ENCODE measurements around the gene RAB32.

Gene RAB32

DNA sequence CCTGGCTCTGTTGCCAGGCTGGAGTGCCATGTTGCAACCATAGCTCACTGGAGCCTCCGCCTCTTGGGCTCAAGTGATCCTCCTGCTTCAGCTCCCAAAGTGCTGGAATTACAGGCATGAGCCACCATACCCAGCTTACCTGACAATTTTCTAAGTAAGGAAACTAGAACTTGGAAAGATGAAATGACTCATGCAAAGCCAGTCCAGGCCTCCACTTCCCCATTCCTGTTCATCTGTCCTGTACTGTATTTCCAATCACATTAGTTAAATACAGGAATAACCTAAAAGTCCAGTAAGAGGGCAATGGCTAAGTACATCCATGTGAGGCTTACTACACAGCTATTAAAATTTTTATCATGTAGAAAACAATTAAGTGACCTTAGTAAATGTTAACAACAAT is 46.9 kb downstream of the RAB32 start:
- H3K27me3 Mint-ChIP-seq (ENCODE audit: low read depth, poor library complexity), result peaks cover 17% of the 10 kb centered on the region
- no peak for DNase-seq
- no peak overlapping the region for H3K27ac Mint-ChIP-seq
- no peak overlapping the region for H3K4me3 Mint-ChIP-seq
- TF ChIP-seq, protein P1, sequence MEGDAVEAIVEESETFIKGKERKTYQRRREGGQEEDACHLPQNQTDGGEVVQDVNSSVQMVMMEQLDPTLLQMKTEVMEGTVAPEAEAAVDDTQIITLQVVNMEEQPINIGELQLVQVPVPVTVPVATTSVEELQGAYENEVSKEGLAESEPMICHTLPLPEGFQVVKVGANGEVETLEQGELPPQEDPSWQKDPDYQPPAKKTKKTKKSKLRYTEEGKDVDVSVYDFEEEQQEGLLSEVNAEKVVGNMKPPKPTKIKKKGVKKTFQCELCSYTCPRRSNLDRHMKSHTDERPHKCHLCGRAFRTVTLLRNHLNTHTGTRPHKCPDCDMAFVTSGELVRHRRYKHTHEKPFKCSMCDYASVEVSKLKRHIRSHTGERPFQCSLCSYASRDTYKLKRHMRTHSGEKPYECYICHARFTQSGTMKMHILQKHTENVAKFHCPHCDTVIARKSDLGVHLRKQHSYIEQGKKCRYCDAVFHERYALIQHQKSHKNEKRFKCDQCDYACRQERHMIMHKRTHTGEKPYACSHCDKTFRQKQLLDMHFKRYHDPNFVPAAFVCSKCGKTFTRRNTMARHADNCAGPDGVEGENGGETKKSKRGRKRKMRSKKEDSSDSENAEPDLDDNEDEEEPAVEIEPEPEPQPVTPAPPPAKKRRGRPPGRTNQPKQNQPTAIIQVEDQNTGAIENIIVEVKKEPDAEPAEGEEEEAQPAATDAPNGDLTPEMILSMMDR (IDR thresholded peaks at IDR 0.05), result no peak
- no peaks in the 10 kb centered on the region for H3K4me1 Mint-ChIP-seq
- no peaks in the 10 kb centered on the region for H3K9me3 Mint-ChIP-seq
- H3K36me3 Mint-ChIP-seq (ENCODE audit: low read depth), result no peaks in the 10 kb centered on the region

- no peak overlapping the region for H3K27ac Mint-ChIP-seq
- TF ChIP-seq, protein P1 (IDR thresholded peaks at IDR 0.05), result no peak
- no peak overlapping the region for H3K4me3 Mint-ChIP-seq
- no peak for DNase-seq
- no peaks in the 10 kb centered on the region for H3K4me1 Mint-ChIP-seq
- H3K27me3 Mint-ChIP-seq (ENCODE audit: low read depth, poor library complexity), result peaks cover 17% of the 10 kb centered on the region
- H3K9me3 Mint-ChIP-seq, result no peaks in the 10 kb centered on the region
- no peaks in the 10 kb centered on the region for H3K36me3 Mint-ChIP-seq (ENCODE audit: low read depth)
These were observed 48.8 kb downstream of the RAB32 start for GRCh38 chr6:146592451-146592850.

DNA sequence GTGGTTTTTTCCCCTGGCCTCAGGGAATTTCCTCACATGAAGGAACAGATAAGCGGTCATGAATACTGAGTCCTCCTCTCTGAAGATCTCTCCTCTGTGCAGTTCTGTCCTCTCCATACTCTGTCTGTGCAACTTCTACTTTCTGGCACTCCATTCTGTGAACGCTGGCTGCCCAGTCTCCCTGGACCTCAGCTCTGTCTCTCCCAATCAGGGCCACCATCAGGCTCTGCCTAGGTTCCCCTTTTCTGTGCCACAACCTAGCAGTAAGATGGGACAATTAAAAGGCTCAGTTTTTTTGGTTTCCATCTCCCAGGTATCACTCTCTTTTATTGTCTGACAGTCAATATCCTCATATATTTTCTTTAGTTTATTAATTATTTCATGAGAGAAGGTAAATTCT is 50.4 kb downstream of the RAB32 start:
- no peak for DNase-seq
- H3K27ac Mint-ChIP-seq, result no peak overlapping the region
- peaks cover 17% of the 10 kb centered on the region for H3K27me3 Mint-ChIP-seq (ENCODE audit: low read depth, poor library complexity)

DNA sequence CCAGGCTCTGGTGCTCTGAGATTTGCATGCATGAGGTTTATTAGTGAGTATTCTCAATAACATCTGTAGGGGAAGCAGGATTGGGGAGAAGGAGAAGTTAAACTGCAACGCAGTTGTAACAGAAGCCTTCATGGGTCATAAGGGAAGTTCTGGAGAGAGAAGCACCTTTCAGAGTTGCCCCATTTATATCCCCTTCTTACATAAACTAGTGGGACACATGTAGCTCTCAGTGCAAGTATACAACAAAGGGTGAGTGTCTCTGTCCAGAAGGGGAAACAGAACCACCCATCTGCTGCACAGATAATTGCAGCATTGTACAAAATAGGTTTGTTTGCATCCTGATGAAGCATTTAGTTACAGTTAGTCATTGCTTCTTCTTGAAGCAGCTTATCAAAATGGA is 50.9 kb downstream of the RAB32 start:
- no peak for DNase-seq
- TF ChIP-seq, protein P1 (IDR thresholded peaks at IDR 0.05), result no peak
- Mint-ChIP-seq H3K36me3 (ENCODE audit: low read depth) (no peaks in the 10 kb centered on the region), H3K9me3 (no peaks in the 10 kb centered on the region), H3K4me1 (peaks cover 12% of the 10 kb centered on the region), H3K27me3 (ENCODE audit: low read depth, poor library complexity) (peaks cover 17% of the 10 kb centered on the region), H3K27ac (no peak overlapping the region), H3K4me3 (no peak overlapping the region)

More for the DNA sequence above, 50.4 kb downstream of the RAB32 start:
- TF ChIP-seq, protein P1 (IDR thresholded peaks at IDR 0.05), result no peak
- no peaks in the 10 kb centered on the region for H3K36me3 Mint-ChIP-seq (ENCODE audit: low read depth)
- no peak overlapping the region for H3K4me3 Mint-ChIP-seq
- H3K4me1 Mint-ChIP-seq, result peaks cover 7% of the 10 kb centered on the region
- no peaks in the 10 kb centered on the region for H3K9me3 Mint-ChIP-seq

- H3K4me3 Mint-ChIP-seq, result no peak overlapping the region
- peaks cover 15% of the 10 kb centered on the region for H3K4me1 Mint-ChIP-seq
- H3K36me3 Mint-ChIP-seq (ENCODE audit: low read depth), result no peaks in the 10 kb centered on the region
- DNase-seq, result no peak
- no peak overlapping the region for H3K27ac Mint-ChIP-seq
- peaks cover 17% of the 10 kb centered on the region for H3K27me3 Mint-ChIP-seq (ENCODE audit: low read depth, poor library complexity)
- no peaks in the 10 kb centered on the region for H3K9me3 Mint-ChIP-seq
- TF ChIP-seq, protein P1 (IDR thresholded peaks at IDR 0.05), result no peak
These were observed 52.5 kb downstream of the RAB32 start for GRCh38 chr6:146595972-146596731.
